HG02623 (cell line): ENCODE data around the gene SAAL1.
"Not testable (repeated sequence)": the region's sequence is repeated elsewhere in the genome, so short reads cannot be mapped to it uniquely, and the experiment has no call there.

ENCODE experiments used
- ATAC-seq: cut with Tn5 transposase; IDR thresholded peaks from one replicate; pipeline ENCODE4 v1.9.1; 2021; ENCODE audit warnings: moderate library complexity; ENCODE audit not compliant: unreplicated experiment

SAAL1 gene

GRCh38 chr11:18105802-18106574, at the start of gene SAAL1:
Gene SAAL1 (minus strand): TSS chr11:18106082. CDS start chr11:18106041, 41 bp downstream.
- ATAC-seq = peak; percentile 90

- ATAC-seq = no peak
These were observed 45.7 kb upstream of the SAAL1 start for GRCh38 chr11:18151581-18151980.

- ATAC-seq = no peak
These were observed 40.0 kb upstream of the SAAL1 start for GRCh38 chr11:18145837-18146236.

- no peak for ATAC-seq
These were observed 39.1 kb upstream of the SAAL1 start for GRCh38 chr11:18145025-18145424.

GRCh38 chr11:18144243-18144642, 38.4 kb upstream of the SAAL1 start:
- no peak for ATAC-seq

- no peak for ATAC-seq
These were observed 34.3 kb upstream of the SAAL1 start for GRCh38 chr11:18140145-18140544.

- ATAC-seq = no peak
These were observed 31.4 kb upstream of the SAAL1 start for GRCh38 chr11:18137186-18137800.

GRCh38 chr11:18135308-18135707, 29.4 kb upstream of the SAAL1 start:
- ATAC-seq = no peak

GRCh38 chr11:18132341-18132740, 26.5 kb upstream of the SAAL1 start, which contains the start of gene MRGPRX3:
Gene MRGPRX3 (plus strand): TSS chr11:18132571. CDS start chr11:18137203, 4,632 bp downstream.
- no peak for ATAC-seq

GRCh38 chr11:18131115-18131514, 25.2 kb upstream of the SAAL1 start:
- ATAC-seq = not testable (repeated sequence)

GRCh38 chr11:18121331-18121828, 15.5 kb upstream of the SAAL1 start:
- ATAC-seq = not testable (repeated sequence)

- no peak for ATAC-seq
These were observed 9.7 kb upstream of the SAAL1 start for GRCh38 chr11:18115360-18116127.

- ATAC-seq = no peak
These were observed 5.1 kb upstream of the SAAL1 start for GRCh38 chr11:18111005-18111404.

- ATAC-seq = no peak
These were observed 2.4 kb upstream of the SAAL1 start for GRCh38 chr11:18108254-18108653.

GRCh38 chr11:18106688-18107087, 806 bp upstream of the SAAL1 start:
- ATAC-seq = no peak

- no peak for ATAC-seq
These were observed 638 bp downstream of the SAAL1 start for GRCh38 chr11:18105086-18105801.

- no peak for ATAC-seq
These were observed 4.8 kb downstream of the SAAL1 start for GRCh38 chr11:18100926-18101656.

GRCh38 chr11:18093959-18094358, 11.9 kb downstream of the SAAL1 start:
- ATAC-seq = no peak

GRCh38 chr11:18091731-18092130, 14.2 kb downstream of the SAAL1 start:
- ATAC-seq = no peak

GRCh38 chr11:18088966-18089365, 16.9 kb downstream of the SAAL1 start:
- no peak for ATAC-seq
